Upper lobe of left lung (tissue), 6 donors: ENCODE results near the gene DACH1. TPM values are rescaled to one million over a fixed set of nuclear protein-coding genes. Genes with fewer than 3 reads are reported as not detected.

Source experiments
- ATAC-seq, 2 donors: fragments of 200-7000 bp; cut with Tn5 transposase; one replicate each; pipeline ENCODE4 v1.9.1; 2022; ENCODE audit warnings: mild to moderate bottlenecking in 2 of 2, moderate library complexity in 2 of 2; ENCODE audit not compliant: low FRiP score in 2 of 2
- DNase-seq, 2 donors: peaks; one replicate each; pipeline ENCODE4 v3.0.0-alpha.2; 2019 to 2020
- H3K27ac ChIP-seq, 4 donors: fragments of 200-600 bp; sonication (generic); one replicate each; pipeline ENCODE4 v1.5.1; 2016 to 2019
- H3K27me3 ChIP-seq, 4 donors: fragments of 200-600 bp; sonication (generic); one replicate each; pipeline ENCODE4 v1.5.1; 2017 to 2019
- H3K36me3 ChIP-seq, 4 donors: fragments of 200-600 bp; sonication (generic); one replicate each; pipeline ENCODE4 v1.5.1; 2016 to 2019
- H3K4me1 ChIP-seq, 4 donors: fragments of 200-600 bp; sonication (generic); one replicate each; pipeline ENCODE4 v1.5.1; 2018 to 2019
- H3K4me3 ChIP-seq, 4 donors: fragments of 200-600 bp; sonication (generic); one replicate each; pipeline ENCODE4 v1.5.1; 2017 to 2019; ENCODE audit warnings: mild to moderate bottlenecking in 2 of 4, moderate library complexity in 1 of 4
- H3K9me3 ChIP-seq, 4 donors: fragments of 200-600 bp; sonication (generic); one replicate each; pipeline ENCODE4 v1.5.1; 2018 to 2019
- EP300 ChIP-seq, 4 donors: sonication (generic); formaldehyde crosslinking; IDR thresholded peaks; one replicate each; pipeline ENCODE4 v1.5.1; 2017; ENCODE audit warnings: antibody characterized with exemption in 4 of 4, control low read depth in 2 of 4
- POLR2A ChIP-seq, 4 donors: fragments of 450-650 bp; IDR thresholded peaks; one replicate each; pipeline ENCODE4 v1.5.1; 2016 to 2017; ENCODE audit warnings: antibody characterized with exemption in 4 of 4, mild to moderate bottlenecking in 2 of 4
- POLR2AphosphoS5 ChIP-seq, 2 donors: sonication (generic); formaldehyde crosslinking; IDR thresholded peaks; one replicate each; pipeline ENCODE4 v1.5.1; 2017; ENCODE audit warnings: antibody characterized with exemption in 2 of 2
- WGBS, 2 donors: methylation state at CpG; one replicate each; pipeline ENCODE4 v1.1.5; 2017 to 2018; 5-methylcytosine and 5-hydroxymethylcytosine counted together
- total RNA-seq, 6 donors: library from RNA; depleted of rRNA in 4 of 6; stranded (reverse); fragments of >200 nt in 4 of 6; gene quantifications; one replicate each; pipeline versions ENCODE4 v1.1.0 to v1.2.1, GENCODE V29; 2016 to 2021
- TF ChIP-seq, protein P1 (sequence below), 6 experiments: fragments of 450-650 bp in 4 of 6; fragments of 200-600 bp in 2 of 6; sonication (generic) in 2 of 6; IDR thresholded peaks; one replicate each; pipeline ENCODE4 v1.5.1; 2016 to 2019; ENCODE audit warnings: antibody characterized with exemption in 6 of 6
- donor health status: DM: no; HTN: no; CAD: no; lungs with moderate emphysema.
- donor health status: DM: no; HTN: yes; CAD: no; lungs with severe emphysema.

Gene DACH1
- total RNA-seq, 6 donors from 2014 or later: 4.7 to 10.5 (median 6.7) TPM

DNA sequence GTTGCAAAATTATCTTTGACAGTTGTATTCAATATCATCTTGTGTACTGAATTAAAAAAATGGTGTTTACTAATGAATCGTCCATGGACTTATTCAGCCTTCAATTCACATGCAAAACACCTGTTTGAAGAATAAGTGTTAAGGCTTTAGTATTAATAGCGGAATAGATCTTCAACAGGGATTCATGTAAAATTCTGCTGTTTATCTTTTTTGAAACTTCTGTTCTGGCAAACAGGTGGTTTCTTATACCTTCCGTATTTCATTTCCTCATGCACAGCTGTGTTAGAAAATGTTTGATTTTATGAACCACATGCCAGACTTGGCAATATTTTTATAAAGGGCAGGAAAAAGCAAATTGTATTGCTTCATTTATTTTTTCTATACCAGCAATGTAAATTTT, 255.7 kb downstream of the DACH1 start:
- no peak overlapping the region for H3K4me3 ChIP-seq
- DNase-seq (no peak), ATAC-seq (no peak)
- TF ChIP-seq EP300 (IDR thresholded peaks at IDR 0.05) (no peak), POLR2AphosphoS5 (IDR thresholded peaks at IDR 0.05) (no peak), POLR2A (IDR thresholded peaks at IDR 0.05) (no peak)
- TF ChIP-seq, protein P1, sequence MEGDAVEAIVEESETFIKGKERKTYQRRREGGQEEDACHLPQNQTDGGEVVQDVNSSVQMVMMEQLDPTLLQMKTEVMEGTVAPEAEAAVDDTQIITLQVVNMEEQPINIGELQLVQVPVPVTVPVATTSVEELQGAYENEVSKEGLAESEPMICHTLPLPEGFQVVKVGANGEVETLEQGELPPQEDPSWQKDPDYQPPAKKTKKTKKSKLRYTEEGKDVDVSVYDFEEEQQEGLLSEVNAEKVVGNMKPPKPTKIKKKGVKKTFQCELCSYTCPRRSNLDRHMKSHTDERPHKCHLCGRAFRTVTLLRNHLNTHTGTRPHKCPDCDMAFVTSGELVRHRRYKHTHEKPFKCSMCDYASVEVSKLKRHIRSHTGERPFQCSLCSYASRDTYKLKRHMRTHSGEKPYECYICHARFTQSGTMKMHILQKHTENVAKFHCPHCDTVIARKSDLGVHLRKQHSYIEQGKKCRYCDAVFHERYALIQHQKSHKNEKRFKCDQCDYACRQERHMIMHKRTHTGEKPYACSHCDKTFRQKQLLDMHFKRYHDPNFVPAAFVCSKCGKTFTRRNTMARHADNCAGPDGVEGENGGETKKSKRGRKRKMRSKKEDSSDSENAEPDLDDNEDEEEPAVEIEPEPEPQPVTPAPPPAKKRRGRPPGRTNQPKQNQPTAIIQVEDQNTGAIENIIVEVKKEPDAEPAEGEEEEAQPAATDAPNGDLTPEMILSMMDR (IDR thresholded peaks at IDR 0.05): no peak
- no peaks in the 10 kb centered on the region for H3K9me3 ChIP-seq
- H3K27ac ChIP-seq: no peak overlapping the region
- no peaks in the 10 kb centered on the region for H3K27me3 ChIP-seq
- 55 to 60% methylated on average over 3 of the region's 3 CpGs for WGBS, 2 donors
- H3K36me3 ChIP-seq: no peaks in the 10 kb centered on the region
- H3K4me1 ChIP-seq: no peaks in the 10 kb centered on the region

DNA sequence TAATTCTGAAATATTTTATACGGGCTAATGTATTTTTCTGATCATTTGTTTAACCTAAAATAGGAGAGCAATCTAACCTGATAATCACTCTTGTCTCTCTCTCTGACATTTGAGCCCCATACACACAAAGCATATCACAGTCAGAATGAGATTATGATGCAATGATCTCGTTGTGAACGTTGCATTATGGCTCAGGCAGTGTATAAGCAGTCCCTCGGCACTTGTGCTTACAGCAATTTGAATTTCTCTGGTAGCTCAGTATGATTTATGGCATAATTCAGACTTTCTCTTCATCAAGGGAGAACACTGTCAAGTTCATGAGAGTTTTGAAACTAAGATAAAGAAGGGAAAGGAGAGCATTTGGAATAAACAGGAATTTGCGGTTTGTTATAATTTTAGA, 256.1 kb downstream of the DACH1 start:
- Histone ChIP-seq H3K27ac (no peak overlapping the region), H3K27me3 (no peaks in the 10 kb centered on the region), H3K9me3 (no peaks in the 10 kb centered on the region), H3K4me3 (no peak overlapping the region), H3K36me3 (no peaks in the 10 kb centered on the region), H3K4me1 (no peaks in the 10 kb centered on the region)
- no peak for ATAC-seq
- WGBS, 2 donors: 35 to 42% methylated on average over 5 of the region's 5 CpGs
- DNase-seq: no peak
- TF ChIP-seq EP300 (IDR thresholded peaks at IDR 0.05): no peak
- no peak for TF ChIP-seq POLR2A (IDR thresholded peaks at IDR 0.05)
- TF ChIP-seq, protein P1 (IDR thresholded peaks at IDR 0.05): no peak
- TF ChIP-seq POLR2AphosphoS5 (IDR thresholded peaks at IDR 0.05): no peak

- ATAC-seq: no peak
- DNase-seq: no peak
- 78 to 80% methylated on average over 7 of the region's 7 CpGs for WGBS, 2 donors
- Histone ChIP-seq H3K4me1 (no peaks in the 10 kb centered on the region), H3K27me3 (no peaks in the 10 kb centered on the region), H3K36me3 (no peaks in the 10 kb centered on the region), H3K4me3 (no peak overlapping the region), H3K9me3 (no peaks in the 10 kb centered on the region), H3K27ac (no peak overlapping the region)
- TF ChIP-seq POLR2A (IDR thresholded peaks at IDR 0.05) (no peak), POLR2AphosphoS5 (IDR thresholded peaks at IDR 0.05) (no peak), EP300 (IDR thresholded peaks at IDR 0.05) (no peak)
Measured at GRCh38 chr13:71609271-71609670, 257.7 kb downstream of the DACH1 start.

- Histone ChIP-seq H3K27ac (no peak overlapping the region), H3K4me1 (no peaks in the 10 kb centered on the region), H3K36me3 (no peaks in the 10 kb centered on the region), H3K27me3 (no peaks in the 10 kb centered on the region), H3K9me3 (no peaks in the 10 kb centered on the region), H3K4me3 (no peak overlapping the region)
- TF ChIP-seq, protein P1 (IDR thresholded peaks at IDR 0.05): no peak
- no peak for TF ChIP-seq POLR2A (IDR thresholded peaks at IDR 0.05)
- TF ChIP-seq EP300 (IDR thresholded peaks at IDR 0.05): no peak
- TF ChIP-seq POLR2AphosphoS5 (IDR thresholded peaks at IDR 0.05): no peak
- DNase-seq: no peak
- ATAC-seq: no peak
- WGBS, 2 donors: 49 to 53% methylated on average over 2 of the region's 2 CpGs
Measured at GRCh38 chr13:71607575-71607974, 259.4 kb downstream of the DACH1 start.

DNA sequence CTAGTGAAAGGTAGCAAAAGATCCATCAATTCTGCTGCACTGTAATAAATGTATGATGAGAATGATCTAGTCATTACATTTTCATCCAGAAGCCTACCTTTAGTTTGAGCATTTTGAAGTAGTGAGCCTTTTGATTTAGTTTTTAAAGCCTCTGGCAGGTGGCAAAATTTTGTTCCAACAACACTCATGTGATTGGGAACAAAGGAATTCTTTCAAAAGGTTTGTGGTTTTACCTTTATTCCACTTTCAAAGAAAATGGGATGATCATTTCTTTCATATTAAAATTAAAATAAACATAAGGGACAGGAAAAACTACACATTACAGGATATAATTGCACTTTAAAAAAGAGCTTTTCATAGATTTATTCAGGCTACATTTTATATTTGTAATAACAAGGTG, 260.2 kb downstream of the DACH1 start:
- Histone ChIP-seq H3K27me3 (no peaks in the 10 kb centered on the region), H3K36me3 (no peaks in the 10 kb centered on the region), H3K9me3 (no peaks in the 10 kb centered on the region), H3K4me3 (no peak overlapping the region), H3K4me1 (no peaks in the 10 kb centered on the region), H3K27ac (no peak overlapping the region)
- ATAC-seq (no peak), DNase-seq (no peak)
- no peak for TF ChIP-seq POLR2AphosphoS5 (IDR thresholded peaks at IDR 0.05)
- TF ChIP-seq, protein P1 (IDR thresholded peaks at IDR 0.05): no peak
- no peak for TF ChIP-seq POLR2A (IDR thresholded peaks at IDR 0.05)
- no peak for TF ChIP-seq EP300 (IDR thresholded peaks at IDR 0.05)
